PC-9 (cell line): ENCODE measurements around the gene PCDHGB5. TPM values are rescaled to one million over a fixed set of nuclear protein-coding genes. Genes with fewer than 3 reads are reported as not detected.
"Not testable (repeated sequence)": the region's sequence is repeated elsewhere in the genome, so short reads cannot be mapped to it uniquely, and the experiment has no call there.

Experiments
- BruUV-seq: library from RNA; stranded (reverse); fragments of 400-500 nt; replicated peaks from 2 replicates; lab custom pipeline; 2021; lab: Mats Ljungman, UMichigan
- CTCF ChIA-PET: fragments of 300-600 bp; sonication (Branson Sonifier 250); formaldehyde crosslinking; loops from one replicate; lab custom pipeline; 2022; ENCODE audit warnings: antibody characterized with exemption; lab: Charles Lee
- POLR2A ChIA-PET: fragments of 300-600 bp; sonication (Branson Sonifier 250); formaldehyde crosslinking; loops from one replicate; lab custom pipeline; 2022; ENCODE audit warnings: antibody characterized with exemption; ENCODE audit not compliant: unreplicated experiment; lab: Charles Lee
- DNase-seq, 2 experiments: peaks; one replicate each; pipeline versions ENCODE4 v3.0.0 to v3.0.0-alpha.2; 2015 to 2022; ENCODE audit warnings: mixed read lengths in 1 of 2
- H2AFZ ChIP-seq: fragments of 200-600 bp; sonication (generic); 2 replicates; pipeline ENCODE4 v1.8.1; 2017; ENCODE audit warnings: antibody characterized with exemption
- H3F3A ChIP-seq: fragments of 200-600 bp; sonication (generic); 2 replicates; pipeline ENCODE4 v1.8.1; 2017; ENCODE audit warnings: antibody characterized with exemption, mild to moderate bottlenecking, low read depth; ENCODE audit not compliant: insufficient read depth
- H3K27ac ChIP-seq: fragments of 200-600 bp; sonication (generic); 2 replicates; pipeline ENCODE4 v1.6.1; 2016; ENCODE audit warnings: mixed run types
- H3K27me3 ChIP-seq: fragments of 200-600 bp; sonication (generic); 2 replicates; pipeline ENCODE4 v1.6.1; 2016; ENCODE audit warnings: low read depth, mixed run types; ENCODE audit not compliant: insufficient read depth
- H3K36me3 ChIP-seq: fragments of 200-600 bp; sonication (generic); 2 replicates; pipeline ENCODE4 v1.6.1; 2016; ENCODE audit warnings: low read depth, mixed run types
- H3K4me1 ChIP-seq: fragments of 200-600 bp; sonication (generic); replicated peaks from 2 replicates; pipeline ENCODE4 v1.6.1; 2016; ENCODE audit warnings: mixed run types; ENCODE audit not compliant: insufficient read depth
- H3K4me2 ChIP-seq: fragments of 200-600 bp; sonication (generic); 2 replicates; pipeline ENCODE4 v1.6.1; 2017; ENCODE audit warnings: mixed run types
- H3K4me3 ChIP-seq: fragments of 200-600 bp; sonication (generic); 2 replicates; pipeline ENCODE4 v1.6.1; 2016; ENCODE audit warnings: mixed run types
- H3K79me2 ChIP-seq: fragments of 200-600 bp; sonication (generic); 2 replicates; pipeline ENCODE4 v1.6.1; 2017; ENCODE audit warnings: low read depth, mixed run types
- H3K9me2 ChIP-seq: fragments of 200-600 bp; sonication (generic); 2 replicates; pipeline ENCODE4 v1.8.1; 2017; ENCODE audit warnings: mild to moderate bottlenecking; ENCODE audit not compliant: insufficient read depth
- H3K9me3 ChIP-seq: fragments of 200-600 bp; sonication (generic); 2 replicates; pipeline ENCODE4 v1.8.1; 2016; ENCODE audit warnings: low read depth; ENCODE audit not compliant: insufficient read depth
- H4K20me1 ChIP-seq: fragments of 200-600 bp; sonication (generic); 2 replicates; pipeline ENCODE4 v1.8.1; 2017; ENCODE audit not compliant: insufficient read depth
- EZH2 ChIP-seq: fragments of 200-600 bp; sonication (generic); IDR thresholded peaks from 2 replicates; pipeline ENCODE4 v1.8.0; 2017; ENCODE audit warnings: antibody characterized with exemption, low read depth
- intact Hi-C: fragments of 100-400 bp; cut with micrococcal nuclease; formaldehyde crosslinking; loops from one replicate; pipeline ENCODE4 v1.10.0; 2022; ENCODE audit not compliant: unreplicated experiment
- total RNA-seq: library from RNA; stranded (reverse); gene quantifications from 2 replicates; pipeline ENCODE4 v1.2.3, GENCODE V29; 2021
- TF ChIP-seq, protein P1 (sequence below): fragments of 200-600 bp; sonication (generic); conservative IDR thresholded peaks from 2 replicates; pipeline ENCODE4 v1.6.1; 2017; ENCODE audit warnings: mixed run types, antibody characterized with exemption, mild to moderate bottlenecking, moderate library complexity

The PCDHGB5 gene
- total RNA-seq, 1 experiment from 2014 or later = not detected

DNA sequence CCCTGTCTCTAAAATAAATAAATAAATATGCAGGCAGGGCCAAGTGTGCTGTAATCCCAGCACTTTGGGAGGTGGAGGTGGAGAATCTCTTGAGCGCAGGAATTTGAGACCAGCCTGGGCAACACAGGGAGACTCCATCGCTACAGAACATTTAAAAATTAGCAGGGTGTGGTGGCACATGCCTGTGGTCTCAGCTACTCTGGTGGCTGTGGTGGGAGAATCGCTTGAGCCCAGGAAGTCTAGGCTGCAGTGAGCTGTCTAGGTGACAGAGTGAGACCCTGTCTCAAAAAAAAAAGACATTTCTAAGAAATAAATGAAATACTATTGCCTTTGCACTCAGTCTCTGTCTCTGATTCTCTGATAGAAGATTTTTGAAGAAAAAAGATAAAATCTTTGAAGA lies 13.8 kb downstream of the PCDHGB5 start:
- Histone ChIP-seq H2AFZ (no peak overlapping the region), H3K27me3 (peaks cover 18% of the 10 kb centered on the region; the same call in 1 of the 2 replicates), H3K4me3 (no peak overlapping the region), H4K20me1 (no peaks in the 10 kb centered on the region), H3K36me3 (no peaks in the 10 kb centered on the region), H3K9me2 (no peaks in the 10 kb centered on the region), H3K9me3 (no peaks in the 10 kb centered on the region), H3K79me2 (no peaks in the 10 kb centered on the region), H3K4me1 (no peaks in the 10 kb centered on the region), H3F3A (no peaks in the 10 kb centered on the region), H3K27ac (no peak overlapping the region), H3K4me2 (no peak overlapping the region)
- no peak for DNase-seq
- intact Hi-C loops = loop anchor here (5.0 to 10.0 kb wide), 3 partner anchors 87 to 329 kb away; partner anchors contain the start of genes PCDHB14 and TAF7
- TF ChIP-seq, protein P1, sequence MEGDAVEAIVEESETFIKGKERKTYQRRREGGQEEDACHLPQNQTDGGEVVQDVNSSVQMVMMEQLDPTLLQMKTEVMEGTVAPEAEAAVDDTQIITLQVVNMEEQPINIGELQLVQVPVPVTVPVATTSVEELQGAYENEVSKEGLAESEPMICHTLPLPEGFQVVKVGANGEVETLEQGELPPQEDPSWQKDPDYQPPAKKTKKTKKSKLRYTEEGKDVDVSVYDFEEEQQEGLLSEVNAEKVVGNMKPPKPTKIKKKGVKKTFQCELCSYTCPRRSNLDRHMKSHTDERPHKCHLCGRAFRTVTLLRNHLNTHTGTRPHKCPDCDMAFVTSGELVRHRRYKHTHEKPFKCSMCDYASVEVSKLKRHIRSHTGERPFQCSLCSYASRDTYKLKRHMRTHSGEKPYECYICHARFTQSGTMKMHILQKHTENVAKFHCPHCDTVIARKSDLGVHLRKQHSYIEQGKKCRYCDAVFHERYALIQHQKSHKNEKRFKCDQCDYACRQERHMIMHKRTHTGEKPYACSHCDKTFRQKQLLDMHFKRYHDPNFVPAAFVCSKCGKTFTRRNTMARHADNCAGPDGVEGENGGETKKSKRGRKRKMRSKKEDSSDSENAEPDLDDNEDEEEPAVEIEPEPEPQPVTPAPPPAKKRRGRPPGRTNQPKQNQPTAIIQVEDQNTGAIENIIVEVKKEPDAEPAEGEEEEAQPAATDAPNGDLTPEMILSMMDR = no peak
- TF ChIP-seq EZH2 = no peak
- ChIA-PET POLR2A (no interaction called here), CTCF (no interaction called here)
- no TSS peak for BruUV-seq

DNA sequence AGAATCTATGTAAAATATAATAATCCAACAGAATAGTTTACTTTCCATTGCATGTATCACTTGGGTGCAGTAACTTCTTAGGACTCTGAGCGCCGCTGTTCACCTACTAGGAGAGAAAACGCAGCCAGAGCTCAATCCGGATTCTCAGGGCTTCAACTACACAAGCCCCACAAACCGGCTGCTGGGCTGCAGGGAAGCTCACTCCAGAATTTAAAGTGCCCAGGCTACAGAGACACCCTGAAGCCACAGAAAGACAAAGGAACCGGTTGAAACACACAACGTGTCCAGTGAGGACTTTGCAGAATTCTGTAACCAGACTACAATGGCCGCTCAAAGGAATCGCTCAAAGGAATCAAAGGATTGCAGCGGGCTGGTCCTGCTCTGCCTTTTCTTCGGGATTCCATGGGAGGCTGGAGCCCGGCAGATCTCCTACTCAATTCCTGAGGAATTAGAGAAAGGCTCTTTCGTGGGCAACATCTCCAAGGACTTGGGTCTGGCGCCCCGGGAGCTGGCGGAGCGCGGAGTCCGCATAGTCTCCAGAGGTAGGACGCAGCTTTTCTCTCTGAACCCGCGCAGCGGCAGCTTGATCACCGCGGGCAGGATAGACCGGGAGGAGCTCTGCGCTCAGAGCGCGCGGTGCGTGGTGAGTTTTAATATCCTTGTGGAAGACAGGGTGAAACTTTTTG lies 15.2 kb downstream of the PCDHGB5 start, which contains the start of gene PCDHGA10:
TSS of gene PCDHGA10 (plus strand) at position 134 of the 686 bp plus-strand sequence. CDS start at position 323, 189 bp downstream.
- no peaks in the 10 kb centered on the region for H3K9me2 ChIP-seq
- DNase-seq = peak; percentile 58
- TF ChIP-seq, protein P1 = peak; percentile 86
- TF ChIP-seq EZH2 = no peak
- H3K4me3 ChIP-seq = peak within 1 kb of the TSS; percentile 54; the same call in 1 of the 2 replicates
- H3K36me3 ChIP-seq = no peaks in the 10 kb centered on the region
- no peaks in the 10 kb centered on the region for H3K4me1 ChIP-seq
- H3F3A ChIP-seq = no peaks in the 10 kb centered on the region
- peak within 1 kb of the TSS; percentile 81 for H2AFZ ChIP-seq
- H3K9me3 ChIP-seq = no peaks in the 10 kb centered on the region
- H3K27me3 ChIP-seq = 0 out of 2 replicates have a peak, but pooled peaks cover 11% of the 10 kb centered on the region
- POLR2A ChIA-PET = interaction anchor here (0.6 kb wide), 4 partner anchors 74 to 861 kb away, joined by 3 to 9 read pairs (median 6); partner anchors contain the start of gene TAF7
- intact Hi-C loops = loop anchor here (2.0 to 10.0 kb wide), 4 partner anchors 88 to 331 kb away; partner anchors contain the start of genes PCDHB14 and TAF7
- no peaks in the 10 kb centered on the region for H3K79me2 ChIP-seq
- no TSS peak for BruUV-seq
- H4K20me1 ChIP-seq = no peaks in the 10 kb centered on the region
- peak within 1 kb of the TSS; percentile 83 for H3K4me2 ChIP-seq
- CTCF ChIA-PET = interaction anchor here (0.5 to 1.6 kb wide), 11 partner anchors 43 to 327 kb away, joined by 3 to 9 read pairs (median 4); partner anchors contain the start of genes PCDHB14, PCDHB2 and PCDHGB3
- no peak within 1 kb of the TSS for H3K27ac ChIP-seq

DNA sequence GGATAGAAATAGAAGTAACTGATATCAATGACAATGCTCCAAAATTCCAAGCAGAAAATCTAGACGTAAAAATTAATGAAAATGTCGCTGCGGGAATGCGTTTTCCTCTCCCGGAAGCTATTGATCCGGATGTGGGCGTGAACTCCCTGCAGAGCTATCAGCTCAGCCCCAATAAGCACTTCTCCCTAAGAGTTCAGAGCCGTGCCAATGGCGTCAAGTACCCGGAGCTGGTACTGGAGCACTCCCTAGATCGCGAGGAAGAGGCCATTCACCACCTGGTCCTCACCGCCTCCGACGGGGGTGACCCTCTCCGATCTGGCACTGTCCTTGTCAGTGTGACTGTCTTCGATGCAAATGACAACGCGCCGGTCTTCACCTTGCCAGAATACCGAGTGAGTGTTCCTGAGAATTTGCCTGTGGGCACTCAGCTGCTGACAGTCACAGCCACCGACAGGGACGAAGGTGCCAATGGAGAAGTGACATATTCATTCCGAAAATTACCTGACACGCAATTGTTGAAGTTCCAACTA lies 15.9 kb downstream of the PCDHGB5 start:
- TF ChIP-seq, protein P1 = no peak
- TF ChIP-seq EZH2 = no peak
- Histone ChIP-seq H3K36me3 (no peaks in the 10 kb centered on the region), H2AFZ (peak overlapping the region; percentile 81; the same call in 1 of the 2 replicates), H3K9me2 (no peaks in the 10 kb centered on the region), H3K79me2 (no peaks in the 10 kb centered on the region), H3F3A (no peaks in the 10 kb centered on the region), H3K27ac (no peak overlapping the region), H3K4me3 (peak overlapping the region; percentile 54; the same call in 1 of the 2 replicates), H3K4me2 (peak overlapping the region; percentile 83), H3K9me3 (no peaks in the 10 kb centered on the region), H3K27me3 (0 out of 2 replicates have a peak, but pooled peaks cover 6% of the 10 kb centered on the region), H4K20me1 (no peaks in the 10 kb centered on the region), H3K4me1 (no peaks in the 10 kb centered on the region)
- POLR2A ChIA-PET = no interaction called here
- no peak for DNase-seq
- BruUV-seq = no TSS peak
- intact Hi-C loops = loop anchor here (2.0 to 10.0 kb wide), 4 partner anchors 89 to 331 kb away; partner anchors contain the start of genes PCDHB14 and TAF7
- CTCF ChIA-PET = interaction anchor here (0.7 to 1.6 kb wide), 6 partner anchors 100 to 328 kb away, joined by 3 to 5 read pairs (median 4); partner anchors contain the start of gene PCDHB2

DNA sequence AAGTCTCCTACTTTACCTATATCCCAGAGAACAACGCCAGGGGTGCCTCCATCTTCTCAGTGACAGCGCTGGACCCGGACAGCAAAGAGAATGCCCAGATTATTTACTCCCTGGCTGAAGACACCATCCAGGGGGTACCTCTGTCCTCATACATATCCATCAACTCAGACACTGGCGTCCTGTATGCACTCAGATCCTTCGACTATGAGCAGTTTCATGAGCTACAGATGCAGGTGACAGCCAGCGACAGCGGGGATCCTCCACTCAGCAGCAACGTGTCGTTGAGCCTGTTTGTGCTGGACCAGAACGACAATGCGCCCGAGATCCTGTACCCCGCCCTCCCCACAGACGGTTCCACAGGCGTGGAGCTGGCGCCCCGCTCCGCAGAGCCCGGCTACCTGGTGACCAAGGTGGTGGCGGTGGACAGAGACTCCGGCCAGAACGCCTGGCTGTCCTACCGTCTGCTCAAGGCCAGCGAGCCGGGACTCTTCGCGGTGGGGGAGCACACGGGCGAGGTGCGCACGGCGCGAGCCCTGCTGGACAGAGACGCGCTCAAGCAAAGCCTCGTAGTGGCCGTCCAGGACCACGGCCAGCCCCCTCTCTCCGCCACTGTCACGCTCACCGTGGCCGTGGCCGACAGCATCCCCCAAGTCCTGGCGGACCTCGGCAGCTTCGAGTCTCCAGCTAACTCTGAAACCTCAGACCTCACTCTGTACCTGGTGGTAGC lies 17.0 kb downstream of the PCDHGB5 start:
- H3F3A ChIP-seq, BruUV-seq, H3K4me3 ChIP-seq, H2AFZ ChIP-seq, H3K4me1 ChIP-seq, H3K27ac ChIP-seq, CTCF ChIA-PET, H3K79me2 ChIP-seq, H3K36me3 ChIP-seq, H3K9me2 ChIP-seq, DNase-seq, H3K9me3 ChIP-seq, H3K27me3 ChIP-seq, H3K4me2 ChIP-seq, H4K20me1 ChIP-seq, POLR2A ChIA-PET: not testable (repeated sequence)
- intact Hi-C loops = loop anchor here (5.0 to 10.0 kb wide), 3 partner anchors 90 to 332 kb away; partner anchors contain the start of genes PCDHB14 and TAF7
